AG04450 (cell line): ENCODE measurements around the gene TMEM247. TPM values are rescaled to one million over a fixed set of nuclear protein-coding genes. Genes with fewer than 3 reads are reported as not detected.

ENCODE experiments used
- CTCF ChIA-PET: fragments of 300-600, 350-600 bp; formaldehyde crosslinking; extraction: SDS; loops from one replicate; lab custom pipeline; 2022; ENCODE audit warnings: antibody characterized with exemption, inconsistent platforms; lab: Charles Lee
- POLR2A ChIA-PET: fragments of 350-600 bp; formaldehyde crosslinking; extraction: SDS; loops from one replicate; lab custom pipeline; 2021; ENCODE audit warnings: antibody characterized with exemption, inconsistent platforms; lab: Yijun Ruan, JAX
- DNase-seq: peaks from one replicate; pipeline ENCODE4 v3.0.0-alpha.2; 2011; ENCODE audit warnings: low read depth, low spot score
- H3K27ac ChIP-seq: one replicate; pipeline ENCODE4 v1.5.1; 2012; ENCODE audit warnings: low read depth, low read length, control low read depth
- H3K27me3 ChIP-seq: one replicate; pipeline ENCODE4 v1.6.0; 2012; ENCODE audit warnings: low read length; ENCODE audit not compliant: control insufficient read depth, insufficient read depth
- H3K4me3 ChIP-seq: 2 replicates; pipeline ENCODE4 v1.5.1; 2011; ENCODE audit warnings: mild to moderate bottlenecking, low read depth, low read length, control low read depth
- H3K9me3 ChIP-seq: 2 replicates; pipeline ENCODE4 v1.5.1; 2012; ENCODE audit warnings: low read length; ENCODE audit not compliant: control insufficient read depth, insufficient read depth
- polyA plus RNA-seq: library from polyadenylated mRNA; depleted of rRNA; stranded (reverse); fragments of >200 nt; gene quantifications from 2 replicates; pipeline ENCODE4 v1.2.3, GENCODE V29; 2011
- TF ChIP-seq, protein P1 (sequence below): IDR thresholded peaks from 2 replicates; pipeline ENCODE4 v1.5.1; 2011; ENCODE audit warnings: low read depth, low read length, control low read depth, inconsistent platforms

Gene TMEM247
- polyA plus RNA-seq, 1 experiment = not detected

DNA sequence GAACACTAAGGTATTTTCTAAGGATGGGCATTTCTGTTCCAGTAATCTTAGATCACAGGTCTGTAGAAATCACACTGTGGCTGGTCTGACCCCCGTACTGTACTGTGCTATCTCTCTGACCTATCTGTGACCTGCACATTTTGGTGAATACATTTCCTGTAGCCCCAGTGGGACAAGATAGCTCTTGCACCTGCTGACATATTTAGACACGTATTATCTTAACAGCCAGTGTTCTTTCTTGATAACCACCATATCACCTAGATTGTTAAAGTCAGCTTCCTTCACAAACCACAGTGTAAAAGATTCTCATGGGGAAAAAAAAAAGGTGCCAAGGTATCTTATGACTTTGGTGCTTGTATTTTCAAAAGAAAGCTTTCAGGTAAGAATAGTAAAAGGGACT is 39.8 kb upstream of the TMEM247 start:
- ChIA-PET CTCF (no interaction called here), POLR2A (no interaction called here)

DNA sequence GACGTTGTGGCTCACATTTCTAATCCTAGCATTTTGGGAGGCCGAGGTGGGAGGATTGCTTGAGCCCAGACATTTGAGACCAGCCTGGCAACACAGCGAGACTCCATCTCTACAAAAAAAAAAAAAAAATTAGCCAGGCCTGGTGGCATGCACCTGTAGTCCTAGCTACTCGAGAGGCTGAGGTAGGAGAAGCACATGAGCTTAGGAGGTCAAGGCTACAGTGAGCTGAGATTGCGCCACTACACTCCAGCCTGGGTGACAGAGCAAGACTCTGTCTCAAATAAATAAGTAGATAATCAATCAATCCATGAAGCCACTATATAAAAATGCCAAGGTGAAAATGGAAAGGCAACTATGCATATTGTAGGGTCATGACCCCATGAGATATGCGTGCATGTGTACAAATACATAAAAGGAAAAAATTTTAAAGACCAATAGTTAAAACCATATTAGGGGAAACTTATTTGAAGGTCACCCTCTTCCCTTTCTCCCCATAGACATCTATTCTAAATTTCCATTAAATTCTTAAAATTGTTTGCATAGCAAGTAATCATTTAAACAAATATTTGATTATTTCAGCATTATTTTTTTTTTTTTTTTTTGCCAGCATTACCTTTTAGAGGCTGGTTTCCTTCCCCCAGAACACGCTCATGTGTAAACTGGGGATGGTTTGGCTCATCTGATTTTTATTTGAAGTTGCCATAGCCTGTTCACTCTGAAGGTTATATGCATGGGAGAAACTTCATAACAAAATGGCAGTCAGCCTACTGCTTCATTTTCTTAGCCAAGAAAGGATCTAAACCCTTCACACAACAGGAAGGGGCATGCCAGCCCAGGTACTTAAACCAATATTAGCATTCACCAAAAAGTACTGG is 37.3 kb upstream of the TMEM247 start:
- DNase-seq = no peak
- POLR2A ChIA-PET = no interaction called here
- Histone ChIP-seq H3K4me3 (no peak overlapping the region), H3K27me3 (no peaks in the 10 kb centered on the region), H3K27ac (no peak overlapping the region), H3K9me3 (peaks cover 5% of the 10 kb centered on the region)
- CTCF ChIA-PET = no interaction called here
- TF ChIP-seq, protein P1, sequence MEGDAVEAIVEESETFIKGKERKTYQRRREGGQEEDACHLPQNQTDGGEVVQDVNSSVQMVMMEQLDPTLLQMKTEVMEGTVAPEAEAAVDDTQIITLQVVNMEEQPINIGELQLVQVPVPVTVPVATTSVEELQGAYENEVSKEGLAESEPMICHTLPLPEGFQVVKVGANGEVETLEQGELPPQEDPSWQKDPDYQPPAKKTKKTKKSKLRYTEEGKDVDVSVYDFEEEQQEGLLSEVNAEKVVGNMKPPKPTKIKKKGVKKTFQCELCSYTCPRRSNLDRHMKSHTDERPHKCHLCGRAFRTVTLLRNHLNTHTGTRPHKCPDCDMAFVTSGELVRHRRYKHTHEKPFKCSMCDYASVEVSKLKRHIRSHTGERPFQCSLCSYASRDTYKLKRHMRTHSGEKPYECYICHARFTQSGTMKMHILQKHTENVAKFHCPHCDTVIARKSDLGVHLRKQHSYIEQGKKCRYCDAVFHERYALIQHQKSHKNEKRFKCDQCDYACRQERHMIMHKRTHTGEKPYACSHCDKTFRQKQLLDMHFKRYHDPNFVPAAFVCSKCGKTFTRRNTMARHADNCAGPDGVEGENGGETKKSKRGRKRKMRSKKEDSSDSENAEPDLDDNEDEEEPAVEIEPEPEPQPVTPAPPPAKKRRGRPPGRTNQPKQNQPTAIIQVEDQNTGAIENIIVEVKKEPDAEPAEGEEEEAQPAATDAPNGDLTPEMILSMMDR = no peak

More for the DNA sequence above, 39.8 kb upstream of the TMEM247 start:
- Histone ChIP-seq H3K4me3 (no peak overlapping the region), H3K27ac (no peak overlapping the region), H3K27me3 (no peaks in the 10 kb centered on the region), H3K9me3 (peaks cover 3% of the 10 kb centered on the region)
- TF ChIP-seq, protein P1 = no peak
- no peak for DNase-seq

DNA sequence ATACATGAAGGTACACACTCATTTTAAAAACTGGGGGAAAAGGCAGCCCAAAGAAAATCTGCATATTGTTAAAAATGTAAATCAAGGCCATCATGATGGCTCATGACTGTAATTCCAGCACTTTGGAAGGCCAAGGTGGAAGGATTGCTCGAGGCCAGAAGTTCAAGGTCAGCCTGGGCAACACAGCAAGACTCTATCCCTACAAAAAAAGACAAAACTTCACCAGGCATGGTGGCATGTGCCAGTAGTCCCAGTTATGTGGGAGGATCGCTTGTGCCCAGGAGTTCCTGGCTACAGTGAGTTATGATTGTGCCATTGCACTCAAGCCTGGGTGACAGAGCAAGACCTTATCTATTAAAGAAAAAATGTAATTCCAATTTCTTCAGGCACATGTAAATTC is 34.6 kb upstream of the TMEM247 start:
- TF ChIP-seq, protein P1 = no peak
- ChIA-PET POLR2A (interaction anchor here (0.9 kb wide), 1 partner anchor 147 kb away, joined by 3 read pairs; the partner anchor contains the start of gene EPAS1), CTCF (no interaction called here)
- DNase-seq = no peak
- Histone ChIP-seq H3K27ac (no peak overlapping the region), H3K9me3 (peaks cover 5% of the 10 kb centered on the region), H3K4me3 (no peak overlapping the region), H3K27me3 (no peaks in the 10 kb centered on the region)

DNA sequence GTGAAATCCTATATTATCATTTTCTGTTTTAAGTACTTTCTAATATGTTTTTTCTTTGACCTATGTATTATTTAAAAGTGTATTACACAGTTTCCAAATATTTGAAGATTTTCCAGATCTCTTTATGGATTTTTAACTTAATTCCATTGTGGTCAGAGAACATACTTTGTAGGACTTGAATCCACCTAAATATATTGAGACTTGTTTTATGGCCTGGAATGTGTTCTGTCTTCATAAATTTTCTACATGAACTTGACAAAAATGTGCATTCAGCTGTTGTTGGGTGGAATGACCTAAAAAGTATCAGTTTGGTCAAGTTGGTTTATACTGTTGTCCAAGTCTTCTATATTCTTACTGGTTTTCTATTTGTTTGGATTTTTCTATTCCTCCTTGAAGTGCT is 33.8 kb upstream of the TMEM247 start:
- ChIA-PET CTCF (no interaction called here), POLR2A (interaction anchor here (1.1 kb wide), 1 partner anchor 11 kb away, joined by 3 read pairs; no protein-coding TSS in a partner anchor)
- no peak overlapping the region for H3K4me3 ChIP-seq
- TF ChIP-seq, protein P1 = no peak
- peaks cover 5% of the 10 kb centered on the region for H3K9me3 ChIP-seq
- no peak overlapping the region for H3K27ac ChIP-seq
- no peaks in the 10 kb centered on the region for H3K27me3 ChIP-seq
- DNase-seq = no peak
